Hepatocyte (in vitro differentiated cells): Measurements from ENCODE around the gene DERL3.

Experiments used
- CTCF ChIP-seq: fragments of 200-600 bp; sonication (generic); IDR thresholded peaks from 2 replicates; pipeline ENCODE4 v1.5.1; 2016; ENCODE audit warnings: antibody characterized with exemption, mild to moderate bottlenecking; ENCODE audit not compliant: poor library complexity
- EZH2 ChIP-seq: fragments of 200-600 bp; sonication (generic); IDR thresholded peaks from 2 replicates; pipeline ENCODE4 v1.6.1; 2016; ENCODE audit warnings: antibody characterized with exemption, mild to moderate bottlenecking, borderline replicate concordance
- EZH2phosphoT487 ChIP-seq: fragments of 200-600 bp; sonication (generic); IDR thresholded peaks from one replicate; pipeline ENCODE4 v1.6.1; 2018; ENCODE audit warnings: antibody characterized with exemption, mild to moderate bottlenecking, low read depth, moderate library complexity; ENCODE audit not compliant: unreplicated experiment, severe bottlenecking

GRCh38 chr22:23838681-23839468 is at the start of gene DERL3:
- TF ChIP-seq CTCF: no peak
- no peak for TF ChIP-seq EZH2
- no peak for TF ChIP-seq EZH2phosphoT487
